HepG2 (cell line): ENCODE measurements around the gene RNU1-2. TPM values are rescaled to one million over a fixed set of nuclear protein-coding genes. Genes with fewer than 3 reads are reported as not detected.

Experiments
- ATM ChIP-seq: fragments of 450-650 bp; IDR thresholded peaks from 2 replicates; pipeline ENCODE4 v1.7.1; 2017; ENCODE audit warnings: mild to moderate bottlenecking, borderline replicate concordance
- HNRNPH1 ChIP-seq: fragments of 200-400 bp; formaldehyde crosslinking; optimal IDR thresholded peaks from 2 replicates; pipeline ENCODE3; 2017; ENCODE audit warnings: mild to moderate bottlenecking, low read depth, low read length
- KLF16 ChIP-seq, 2 experiments: sonication (generic) in 1 of 2; formaldehyde crosslinking in 1 of 2; IDR thresholded peaks; 2 replicates each; pipeline versions ENCODE4 v1.6.1 to v1.8.0; 2016 to 2023; ENCODE audit warnings: missing genetic modification reagents in 2 of 2, missing compliant biosample characterization in 1 of 2
- NONO ChIP-seq, 2 experiments: fragments of 450-650 bp in 1 of 2; sonication (generic) in 1 of 2; formaldehyde crosslinking in 1 of 2; IDR thresholded peaks in 1 of 2; conservative IDR thresholded peaks in 1 of 2; 2 replicates each; pipeline versions ENCODE4 v1.6.1 to v1.8.0; 2017 to 2022; ENCODE audit warnings: mild to moderate bottlenecking in 1 of 2, missing genetic modification reagents in 1 of 2, moderate library complexity in 1 of 2
- U2AF2 ChIP-seq: fragments of 200-400 bp; formaldehyde crosslinking; IDR thresholded peaks from 2 replicates; pipeline ENCODE4 v1.6.1; 2017; ENCODE audit warnings: low read depth, mild to moderate bottlenecking, low read length
- ZBTB38 ChIP-seq: sonication (generic); formaldehyde crosslinking; IDR thresholded peaks from 2 replicates; pipeline ENCODE4 v1.5.1; 2020; ENCODE audit warnings: mild to moderate bottlenecking, missing genetic modification reagents
- ZNF136 ChIP-seq: sonication (generic); formaldehyde crosslinking; IDR thresholded peaks from 2 replicates; pipeline ENCODE4 v1.8.1; 2022; ENCODE audit warnings: low read depth, mild to moderate bottlenecking, moderate library complexity, missing genetic modification reagents
- ZNF317 ChIP-seq: sonication (generic); formaldehyde crosslinking; IDR thresholded peaks from 2 replicates; pipeline ENCODE4 v1.5.0; 2020; ENCODE audit warnings: mild to moderate bottlenecking, missing genetic modification reagents
- ZNF335 ChIP-seq: sonication (generic); formaldehyde crosslinking; IDR thresholded peaks from 2 replicates; pipeline ENCODE4 v1.4.0; 2020; ENCODE audit warnings: missing genetic modification reagents
- ZNF34 ChIP-seq: sonication (generic); formaldehyde crosslinking; IDR thresholded peaks from 2 replicates; pipeline ENCODE4 v1.4.0; 2020; ENCODE audit warnings: mild to moderate bottlenecking, missing genetic modification reagents, borderline replicate concordance
- ZNF619 ChIP-seq: sonication (generic); formaldehyde crosslinking; IDR thresholded peaks from 2 replicates; pipeline ENCODE4 v1.4.0; 2020; ENCODE audit warnings: mild to moderate bottlenecking, missing genetic modification reagents
- ZNF777 ChIP-seq: sonication (generic); formaldehyde crosslinking; IDR thresholded peaks from 2 replicates; pipeline ENCODE4 v1.4.0; 2020; ENCODE audit warnings: missing genetic modification reagents
- polyA plus RNA-seq, 8 experiments: library from polyadenylated mRNA; depleted of rRNA in 3 of 8; stranded (reverse) in 7 of 8; unstranded in 1 of 8; fragments of >200 nt; fragmentation: Illumina TruSeq in 4 of 8; extraction: Trizol in 4 of 8; gene quantifications; 2 replicates each; pipeline versions ENCODE4 v1.2.1 to v1.2.3, GENCODE V29; 2011 to 2016; ENCODE audit warnings: low read depth in 4 of 8, missing spikeins in 1 of 8, mixed read lengths in 1 of 8; ENCODE audit not compliant: insufficient read depth in 1 of 8
- total RNA-seq, 5 experiments: library from RNA; depleted of rRNA; stranded (reverse); fragments of >200 nt; fragmentation: Illumina TruSeq; extraction: Trizol; gene quantifications; 2 replicates each; pipeline ENCODE4 v1.2.3, GENCODE V29; 2016; ENCODE audit warnings: low read depth in 1 of 5
- TF ChIP-seq, protein P1 (sequence below): sonication (generic); formaldehyde crosslinking; IDR thresholded peaks from 2 replicates; pipeline ENCODE4 v1.8.1; 2022; ENCODE audit warnings: mild to moderate bottlenecking, missing genetic modification reagents
- TF ChIP-seq, protein P2 (sequence below): sonication (generic); formaldehyde crosslinking; IDR thresholded peaks from 2 replicates; pipeline ENCODE4 v1.4.0; 2020; ENCODE audit warnings: missing genetic modification reagents, borderline replicate concordance
- TF ChIP-seq, protein P3 (sequence below): sonication (generic); formaldehyde crosslinking; IDR thresholded peaks from 2 replicates; pipeline ENCODE4 v1.8.0; 2022; ENCODE audit warnings: mild to moderate bottlenecking, missing genetic modification reagents
- TF ChIP-seq, protein P4 (sequence below): sonication (generic); formaldehyde crosslinking; IDR thresholded peaks from 2 replicates; pipeline ENCODE4 v1.5.0; 2020; ENCODE audit warnings: missing genetic modification reagents, mild to moderate bottlenecking, borderline replicate concordance
- TF ChIP-seq, protein P5 (sequence below): sonication (generic); formaldehyde crosslinking; IDR thresholded peaks from 2 replicates; pipeline ENCODE4 v1.5.0; 2020; ENCODE audit warnings: mild to moderate bottlenecking, missing genetic modification reagents, moderate library complexity

Gene RNU1-2
- total and polyA plus RNA-seq, 2 of the 13 experiments (the other 11 are each of a cell fraction or from before 2014, with no cell fraction given), result under 0.01 to 11,018 TPM

DNA sequence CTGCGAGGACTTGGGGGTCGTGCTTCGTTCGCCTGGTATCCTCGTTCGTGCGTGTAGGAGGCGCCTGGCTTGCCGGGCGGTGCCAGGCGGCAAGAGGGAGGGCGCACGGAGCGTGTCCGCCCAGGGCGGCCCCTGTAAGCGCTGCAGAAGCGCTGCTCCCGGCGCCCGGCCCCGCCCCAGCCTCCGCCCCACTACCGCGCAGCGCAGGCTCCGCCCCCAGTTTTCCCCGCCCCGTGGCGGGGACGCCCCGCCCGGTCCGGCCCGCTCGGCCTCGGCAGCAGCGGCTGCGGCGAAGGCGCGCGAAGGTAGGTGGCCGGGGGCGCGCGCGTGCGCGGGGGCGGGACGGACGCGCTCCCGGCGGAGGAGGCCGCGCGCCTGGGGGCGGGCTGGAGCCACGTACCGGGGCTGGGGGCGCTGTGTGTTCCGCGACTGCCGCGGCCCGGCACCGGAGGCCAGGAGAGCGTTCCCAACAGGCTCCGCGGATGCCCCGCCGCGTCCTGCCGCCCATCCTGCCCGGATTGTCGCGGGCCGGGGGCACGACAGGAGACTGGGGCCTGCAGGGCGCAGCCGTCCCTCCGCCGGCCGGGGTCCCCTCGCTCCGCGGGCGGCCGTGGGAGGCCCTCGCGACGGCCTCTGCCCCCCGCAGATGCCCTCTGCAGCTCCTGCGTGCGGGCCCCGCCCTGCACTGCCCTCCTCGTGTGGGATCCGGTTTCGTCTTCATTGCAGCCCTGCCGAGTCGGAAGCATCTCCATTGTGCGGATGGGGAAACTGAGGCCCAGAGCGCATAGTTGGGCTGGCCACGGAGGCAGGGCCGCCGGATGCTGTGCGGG lies 18.3 kb downstream of the RNU1-2 start (continued):
- TF ChIP-seq, protein P1, sequence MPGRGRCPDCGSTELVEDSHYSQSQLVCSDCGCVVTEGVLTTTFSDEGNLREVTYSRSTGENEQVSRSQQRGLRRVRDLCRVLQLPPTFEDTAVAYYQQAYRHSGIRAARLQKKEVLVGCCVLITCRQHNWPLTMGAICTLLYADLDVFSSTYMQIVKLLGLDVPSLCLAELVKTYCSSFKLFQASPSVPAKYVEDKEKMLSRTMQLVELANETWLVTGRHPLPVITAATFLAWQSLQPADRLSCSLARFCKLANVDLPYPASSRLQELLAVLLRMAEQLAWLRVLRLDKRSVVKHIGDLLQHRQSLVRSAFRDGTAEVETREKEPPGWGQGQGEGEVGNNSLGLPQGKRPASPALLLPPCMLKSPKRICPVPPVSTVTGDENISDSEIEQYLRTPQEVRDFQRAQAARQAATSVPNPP, result peak; percentile 56; the same call in 1 of the 2 replicates
- TF ChIP-seq ZNF619 (CRISPR knock-in tag), result no peak
- TF ChIP-seq KLF16 (CRISPR knock-in tag; IDR thresholded peaks at IDR 0.05), result peak in 1 of 2 experiments; percentile 31; a peak in 1 of 4 replicates
- TF ChIP-seq ZNF777 (CRISPR knock-in tag), result peak; percentile 40
- TF ChIP-seq, protein P2, sequence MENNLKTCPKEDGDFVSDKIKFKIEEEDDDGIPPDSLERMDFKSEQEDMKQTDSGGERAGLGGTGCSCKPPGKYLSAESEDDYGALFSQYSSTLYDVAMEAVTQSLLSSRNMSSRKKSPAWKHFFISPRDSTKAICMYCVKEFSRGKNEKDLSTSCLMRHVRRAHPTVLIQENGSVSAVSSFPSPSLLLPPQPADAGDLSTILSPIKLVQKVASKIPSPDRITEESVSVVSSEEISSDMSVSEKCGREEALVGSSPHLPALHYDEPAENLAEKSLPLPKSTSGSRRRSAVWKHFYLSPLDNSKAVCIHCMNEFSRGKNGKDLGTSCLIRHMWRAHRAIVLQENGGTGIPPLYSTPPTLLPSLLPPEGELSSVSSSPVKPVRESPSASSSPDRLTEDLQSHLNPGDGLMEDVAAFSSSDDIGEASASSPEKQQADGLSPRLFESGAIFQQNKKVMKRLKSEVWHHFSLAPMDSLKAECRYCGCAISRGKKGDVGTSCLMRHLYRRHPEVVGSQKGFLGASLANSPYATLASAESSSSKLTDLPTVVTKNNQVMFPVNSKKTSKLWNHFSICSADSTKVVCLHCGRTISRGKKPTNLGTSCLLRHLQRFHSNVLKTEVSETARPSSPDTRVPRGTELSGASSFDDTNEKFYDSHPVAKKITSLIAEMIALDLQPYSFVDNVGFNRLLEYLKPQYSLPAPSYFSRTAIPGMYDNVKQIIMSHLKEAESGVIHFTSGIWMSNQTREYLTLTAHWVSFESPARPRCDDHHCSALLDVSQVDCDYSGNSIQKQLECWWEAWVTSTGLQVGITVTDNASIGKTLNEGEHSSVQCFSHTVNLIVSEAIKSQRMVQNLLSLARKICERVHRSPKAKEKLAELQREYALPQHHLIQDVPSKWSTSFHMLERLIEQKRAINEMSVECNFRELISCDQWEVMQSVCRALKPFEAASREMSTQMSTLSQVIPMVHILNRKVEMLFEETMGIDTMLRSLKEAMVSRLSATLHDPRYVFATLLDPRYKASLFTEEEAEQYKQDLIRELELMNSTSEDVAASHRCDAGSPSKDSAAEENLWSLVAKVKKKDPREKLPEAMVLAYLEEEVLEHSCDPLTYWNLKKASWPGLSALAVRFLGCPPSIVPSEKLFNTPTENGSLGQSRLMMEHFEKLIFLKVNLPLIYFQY (CRISPR knock-in tag), result peak; percentile 64; the same call in 1 of the 2 replicates
- 0 out of 2 replicates have a peak, but pooled peaks have one; percentile 18 for TF ChIP-seq ZBTB38
- TF ChIP-seq, protein P3, sequence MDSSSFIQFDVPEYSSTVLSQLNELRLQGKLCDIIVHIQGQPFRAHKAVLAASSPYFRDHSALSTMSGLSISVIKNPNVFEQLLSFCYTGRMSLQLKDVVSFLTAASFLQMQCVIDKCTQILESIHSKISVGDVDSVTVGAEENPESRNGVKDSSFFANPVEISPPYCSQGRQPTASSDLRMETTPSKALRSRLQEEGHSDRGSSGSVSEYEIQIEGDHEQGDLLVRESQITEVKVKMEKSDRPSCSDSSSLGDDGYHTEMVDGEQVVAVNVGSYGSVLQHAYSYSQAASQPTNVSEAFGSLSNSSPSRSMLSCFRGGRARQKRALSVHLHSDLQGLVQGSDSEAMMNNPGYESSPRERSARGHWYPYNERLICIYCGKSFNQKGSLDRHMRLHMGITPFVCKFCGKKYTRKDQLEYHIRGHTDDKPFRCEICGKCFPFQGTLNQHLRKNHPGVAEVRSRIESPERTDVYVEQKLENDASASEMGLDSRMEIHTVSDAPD (CRISPR knock-in tag), result peak; percentile 70; the same call in 1 of the 2 replicates
- TF ChIP-seq ZNF317 (CRISPR knock-in tag), result 0 out of 2 replicates have a peak, but pooled peaks have one; percentile 29
- no peak for TF ChIP-seq ZNF136 (CRISPR knock-in tag)
- TF ChIP-seq, protein P4, sequence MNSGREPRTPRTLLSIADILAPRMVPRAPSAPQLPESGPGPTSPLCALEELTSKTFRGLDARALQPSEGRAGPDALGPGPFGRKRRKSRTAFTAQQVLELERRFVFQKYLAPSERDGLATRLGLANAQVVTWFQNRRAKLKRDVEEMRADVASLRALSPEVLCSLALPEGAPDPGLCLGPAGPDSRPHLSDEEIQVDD, result peak; percentile 58; the same call in 1 of the 2 replicates
- TF ChIP-seq ATM, result no peak
- TF ChIP-seq HNRNPH1, result no peak
- no peak for TF ChIP-seq U2AF2
- TF ChIP-seq ZNF335 (CRISPR knock-in tag), result no peak
- TF ChIP-seq, protein P5, sequence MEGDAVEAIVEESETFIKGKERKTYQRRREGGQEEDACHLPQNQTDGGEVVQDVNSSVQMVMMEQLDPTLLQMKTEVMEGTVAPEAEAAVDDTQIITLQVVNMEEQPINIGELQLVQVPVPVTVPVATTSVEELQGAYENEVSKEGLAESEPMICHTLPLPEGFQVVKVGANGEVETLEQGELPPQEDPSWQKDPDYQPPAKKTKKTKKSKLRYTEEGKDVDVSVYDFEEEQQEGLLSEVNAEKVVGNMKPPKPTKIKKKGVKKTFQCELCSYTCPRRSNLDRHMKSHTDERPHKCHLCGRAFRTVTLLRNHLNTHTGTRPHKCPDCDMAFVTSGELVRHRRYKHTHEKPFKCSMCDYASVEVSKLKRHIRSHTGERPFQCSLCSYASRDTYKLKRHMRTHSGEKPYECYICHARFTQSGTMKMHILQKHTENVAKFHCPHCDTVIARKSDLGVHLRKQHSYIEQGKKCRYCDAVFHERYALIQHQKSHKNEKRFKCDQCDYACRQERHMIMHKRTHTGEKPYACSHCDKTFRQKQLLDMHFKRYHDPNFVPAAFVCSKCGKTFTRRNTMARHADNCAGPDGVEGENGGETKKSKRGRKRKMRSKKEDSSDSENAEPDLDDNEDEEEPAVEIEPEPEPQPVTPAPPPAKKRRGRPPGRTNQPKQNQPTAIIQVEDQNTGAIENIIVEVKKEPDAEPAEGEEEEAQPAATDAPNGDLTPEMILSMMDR (CRISPR knock-in tag), result peak; percentile 37
- TF ChIP-seq ZNF34, result no peak
- TF ChIP-seq NONO (IDR thresholded peaks at IDR 0.05), result no peak
- 0 out of 2 replicates have a peak, but pooled peaks have one; percentile 52 for TF ChIP-seq NONO (CRISPR knock-in tag; conservative IDR thresholded peaks at IDR 0.05)
